Fibroblast of peridontal ligament (primary cell): ENCODE results near the gene SLC2A9.

ENCODE experiments used
- DNase-seq: peaks from one replicate; pipeline ENCODE4 v3.0.0-alpha.2; 2010; ENCODE audit errors: extremely low read depth

The SLC2A9 gene

DNA sequence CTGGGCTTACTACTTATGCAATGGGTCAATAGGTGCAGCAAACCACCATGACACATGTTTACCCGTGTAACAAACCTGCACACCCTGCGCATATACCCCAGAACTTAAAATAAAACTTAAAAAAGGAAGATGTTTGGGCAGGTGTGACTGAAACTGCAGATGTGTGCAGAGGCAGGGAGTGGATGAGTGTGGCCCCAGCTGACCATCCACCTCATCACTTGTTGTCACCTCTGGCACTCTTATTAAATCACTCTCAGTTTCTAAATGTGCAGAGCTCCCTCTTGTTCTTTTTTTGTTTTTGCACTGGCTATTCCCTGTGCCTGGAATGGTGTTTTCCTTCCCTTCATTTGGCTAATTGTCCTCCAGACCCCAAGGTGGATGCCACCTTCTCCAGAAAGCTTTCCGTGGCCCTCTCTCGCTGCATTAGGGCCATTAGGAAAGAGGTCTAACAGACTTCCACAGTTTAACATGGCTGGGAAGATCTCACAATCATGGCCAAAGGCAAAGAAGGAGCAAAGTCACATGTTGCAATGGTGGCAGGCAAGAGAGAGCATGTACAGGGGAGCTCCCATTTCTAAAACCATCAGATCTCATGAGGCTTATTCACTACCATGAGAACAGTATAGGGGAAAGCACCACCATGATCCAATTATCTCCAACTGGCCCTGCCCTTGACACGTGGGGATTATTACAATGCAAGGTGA, 58.5 kb downstream of the SLC2A9 start:
- no peak for DNase-seq

DNA sequence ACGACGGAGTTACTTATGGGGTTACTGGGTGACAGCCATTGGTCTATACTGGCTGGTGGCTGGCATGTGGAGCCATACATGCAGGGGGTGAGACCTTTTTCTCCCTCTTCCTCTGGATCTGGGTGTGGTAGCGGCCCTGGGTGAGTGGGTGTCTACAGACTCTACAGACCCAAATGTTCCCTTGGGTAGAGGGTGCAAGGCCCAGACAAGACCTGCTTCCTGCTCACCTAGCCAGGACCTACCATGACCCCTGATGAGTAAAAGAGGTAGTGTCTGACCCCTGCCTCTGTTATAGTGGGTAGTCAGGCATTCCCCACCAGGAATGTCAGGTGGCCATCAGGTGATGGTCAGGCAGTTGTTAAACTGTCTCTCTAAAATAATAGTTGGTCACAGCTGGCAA, 66.8 kb downstream of the SLC2A9 start:
- no peak for DNase-seq

DNA sequence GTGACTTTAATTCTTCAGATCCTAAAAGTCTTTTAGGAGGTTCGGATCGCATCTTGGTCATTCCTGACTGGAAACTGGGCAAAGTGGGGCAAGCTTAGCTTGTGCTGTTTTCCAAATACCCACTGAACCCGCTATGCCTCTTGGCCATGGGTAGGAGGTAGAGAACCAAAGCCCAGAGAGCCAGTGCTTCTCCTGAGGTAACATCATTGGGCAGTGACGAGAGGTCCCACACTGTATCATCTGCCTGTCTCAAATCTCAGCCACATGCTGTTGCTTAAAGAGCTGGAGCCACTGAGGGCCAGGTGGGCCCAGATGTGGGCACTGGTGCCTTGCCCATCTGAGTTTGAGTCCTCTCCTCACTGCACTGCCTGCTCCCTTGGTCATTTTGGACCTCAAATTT, 68.2 kb downstream of the SLC2A9 start:
- no peak for DNase-seq

DNA sequence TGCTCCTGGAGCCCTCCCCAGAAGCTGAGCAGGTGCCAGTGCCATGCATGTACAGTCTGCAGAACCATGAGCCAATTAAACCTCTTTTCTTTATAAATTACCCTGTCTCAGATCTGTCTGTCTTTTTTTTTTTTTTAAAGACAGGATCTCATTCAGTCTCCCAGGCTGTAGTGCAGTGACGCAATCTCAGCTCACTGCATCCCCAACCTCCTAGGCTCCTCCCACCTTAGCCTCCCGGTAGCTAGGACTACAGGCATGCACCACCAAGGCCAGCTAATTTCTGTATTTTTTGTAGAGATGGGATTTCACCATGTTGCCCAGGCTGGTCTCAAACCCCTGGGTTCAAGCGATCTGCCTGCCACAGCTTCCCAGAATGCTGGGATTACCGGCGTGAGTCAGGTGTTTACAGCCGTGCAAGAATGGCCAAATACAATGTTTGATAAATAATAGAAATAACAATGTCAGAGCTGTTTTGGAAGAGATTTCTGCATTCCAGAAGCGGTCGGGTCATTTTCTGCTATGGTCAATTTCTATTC, 68.8 kb downstream of the SLC2A9 start:
- no peak for DNase-seq

DNA sequence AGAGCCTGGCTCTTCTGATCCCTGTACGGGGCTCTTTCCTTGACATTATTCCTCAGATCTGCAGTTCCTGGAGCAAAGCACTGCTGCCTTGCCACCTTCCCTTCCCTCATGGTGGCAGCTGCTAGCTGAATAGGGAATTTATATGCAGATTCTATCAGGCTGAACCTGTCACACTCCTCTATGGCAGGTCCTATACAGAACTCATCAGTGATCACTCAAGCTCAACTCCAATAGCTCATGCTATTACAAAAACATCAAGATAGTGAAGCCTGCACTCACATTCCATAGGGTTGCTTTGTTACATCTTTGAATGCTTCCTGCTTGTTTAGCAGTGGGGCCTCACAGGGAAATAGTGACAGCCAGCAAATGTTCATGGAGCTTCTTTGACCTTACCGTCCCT, 71.7 kb downstream of the SLC2A9 start:
- DNase-seq, result no peak

DNA sequence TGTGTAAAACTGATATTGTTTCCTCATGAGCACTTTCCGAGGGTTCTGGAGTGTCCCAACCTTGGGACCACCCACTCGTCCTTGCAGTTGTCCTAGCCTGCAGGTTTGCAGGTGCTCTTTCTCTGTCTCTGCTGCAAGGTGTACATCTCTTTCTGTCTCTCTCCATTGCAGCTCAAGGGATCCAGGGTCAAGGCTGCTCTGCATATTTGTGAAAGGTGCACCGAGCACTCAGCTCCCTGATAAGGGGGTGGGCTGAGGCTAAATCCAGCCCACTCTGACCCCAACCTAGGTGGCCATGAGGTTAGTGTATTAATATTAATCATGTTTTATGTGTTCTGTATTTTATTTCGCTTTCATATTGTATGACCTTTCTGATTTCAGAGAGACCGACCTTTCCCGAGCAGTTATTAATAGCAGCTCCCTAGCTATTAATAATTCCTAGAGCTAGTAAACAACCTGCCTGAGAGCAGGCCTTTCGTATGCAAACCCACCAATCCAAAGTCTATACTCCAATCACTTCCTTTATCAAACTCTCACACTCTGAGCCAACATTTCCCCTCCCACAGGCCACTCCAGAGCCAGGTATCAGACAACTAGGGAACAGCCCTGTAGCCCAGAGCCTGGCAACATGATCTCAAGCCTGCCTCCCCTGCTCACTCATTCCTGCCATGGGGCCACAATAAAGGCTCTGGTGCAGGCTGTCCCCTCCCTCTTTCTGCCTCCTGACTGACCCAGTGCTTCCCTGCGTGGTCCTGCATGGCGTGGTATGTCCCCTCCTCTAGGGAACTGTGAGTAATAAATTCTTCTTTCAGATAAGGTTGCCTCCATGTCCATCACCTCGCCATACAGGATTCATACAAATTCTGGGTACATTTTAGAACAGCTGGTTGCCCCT, 73.9 kb downstream of the SLC2A9 start:
- DNase-seq, result no peak

- DNase-seq, result no peak
These were observed 75.1 kb downstream of the SLC2A9 start for GRCh38 chr4:9946170-9946569.

DNA sequence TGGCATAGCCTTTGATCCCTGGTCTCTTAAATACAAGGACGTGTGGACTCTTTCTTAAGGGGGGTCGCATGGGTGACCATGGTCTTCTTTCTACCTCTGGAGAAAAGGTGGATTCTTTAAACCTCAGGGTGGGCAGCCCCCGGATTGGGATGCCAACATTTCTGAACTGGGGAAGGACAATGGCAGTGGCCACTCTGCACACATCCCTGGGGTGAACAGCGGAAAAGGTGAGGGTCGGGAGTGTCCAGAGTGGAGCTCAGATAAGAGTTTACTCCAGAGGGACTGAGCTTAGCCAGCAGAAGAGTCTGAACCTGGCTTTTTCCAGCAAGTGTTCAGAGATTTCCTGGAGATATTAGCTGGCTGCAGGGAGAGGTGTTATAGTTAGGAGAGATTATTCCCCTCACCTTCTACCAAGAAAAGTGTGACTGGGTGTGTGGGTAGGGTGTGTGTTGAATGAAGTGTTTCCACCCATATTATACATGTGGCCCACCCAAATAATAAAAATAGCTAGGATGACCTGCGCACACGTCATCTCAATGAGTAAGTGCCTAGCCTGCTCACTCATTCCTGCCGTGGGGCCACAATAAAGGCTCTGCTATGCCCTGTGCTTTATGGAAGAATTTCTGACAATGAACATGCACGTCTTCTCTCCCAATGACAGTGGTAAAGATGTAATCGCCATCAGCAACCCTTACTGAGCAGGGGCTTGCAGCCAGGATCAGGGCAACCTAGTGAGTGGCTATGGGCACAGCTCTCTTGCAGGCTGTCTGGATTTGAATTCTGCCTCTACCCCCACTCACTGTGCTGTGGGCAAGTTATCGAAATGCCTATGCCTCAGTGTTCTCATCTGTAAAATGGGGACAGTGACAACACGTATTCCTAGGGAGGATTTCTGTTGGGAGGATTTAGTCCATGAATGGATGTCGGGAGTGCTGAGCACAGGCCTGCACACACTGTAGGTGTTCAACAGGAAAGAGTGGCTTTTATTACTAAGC, 76.6 kb downstream of the SLC2A9 start:
- DNase-seq, result no peak

DNA sequence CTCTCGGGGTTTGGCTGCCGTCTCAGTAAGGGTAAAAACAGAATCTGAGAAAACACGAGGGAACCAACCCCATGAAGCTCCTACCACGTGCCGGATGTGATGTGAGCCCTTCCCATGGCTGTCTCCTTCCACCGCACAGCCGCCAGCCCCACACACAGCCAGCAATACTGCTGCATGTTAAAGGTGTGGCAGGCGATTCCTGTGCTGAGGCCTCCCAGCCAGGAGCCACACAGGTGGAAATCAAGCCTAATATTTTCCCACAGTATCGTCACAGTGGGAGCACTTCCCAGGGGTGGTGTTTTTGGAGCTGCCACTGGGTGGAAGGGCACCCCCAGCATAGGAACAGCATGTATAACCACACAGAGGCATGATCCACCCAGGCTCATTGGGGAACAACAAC, 77.5 kb downstream of the SLC2A9 start:
- DNase-seq, result no peak

- no peak for DNase-seq
These were observed 78.2 kb downstream of the SLC2A9 start for GRCh38 chr4:9942921-9943600.

- DNase-seq, result no peak
These were observed 79.2 kb downstream of the SLC2A9 start for GRCh38 chr4:9942139-9942538.

GRCh38 chr4:9940041-9940440, 81.3 kb downstream of the SLC2A9 start:
- DNase-seq, result no peak

DNA sequence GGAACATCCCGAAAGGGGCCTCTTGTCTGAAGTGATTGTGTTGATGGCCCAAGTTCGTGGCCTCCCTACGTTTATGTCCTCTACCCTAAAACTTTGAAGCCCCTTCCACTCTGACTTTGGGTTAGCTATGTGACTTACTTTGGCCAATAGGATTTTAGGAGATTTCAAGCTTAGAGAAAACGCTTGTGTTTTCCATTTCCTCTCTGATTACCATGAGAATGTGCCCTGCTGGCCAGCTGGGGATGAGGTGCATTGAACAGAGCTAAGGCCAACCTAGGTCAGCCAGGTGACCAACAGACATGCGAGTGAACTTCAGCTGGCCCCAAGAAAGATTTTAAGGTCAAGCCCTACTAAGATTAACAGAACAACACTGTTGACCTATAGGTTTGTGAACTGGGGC, 82.4 kb downstream of the SLC2A9 start:
- no peak for DNase-seq

GRCh38 chr4:9937078-9937477, 84.2 kb downstream of the SLC2A9 start:
- DNase-seq, result no peak

GRCh38 chr4:9936129-9936644, 85.1 kb downstream of the SLC2A9 start:
- DNase-seq, result no peak

- no peak for DNase-seq
These were observed 87.3 kb downstream of the SLC2A9 start for GRCh38 chr4:9933956-9934355.

DNA sequence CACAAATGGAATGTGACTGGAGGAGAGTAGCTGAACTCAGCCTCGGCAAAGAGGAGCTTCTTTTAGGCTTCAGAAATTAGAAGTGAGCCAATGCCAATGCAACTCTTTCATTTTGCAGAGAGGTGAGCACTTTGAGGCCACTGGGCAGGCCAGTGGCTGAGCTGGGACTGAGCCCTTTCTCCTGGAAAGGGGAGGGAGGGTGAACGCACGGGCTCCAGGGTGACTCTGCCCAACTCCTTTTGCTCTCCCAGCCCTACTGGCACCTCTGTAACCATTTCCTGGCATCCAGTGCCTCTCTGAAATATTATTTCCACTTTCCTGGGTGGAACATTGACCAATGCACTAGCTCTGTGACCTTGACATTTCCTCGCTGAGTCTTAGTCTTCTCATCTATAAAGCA, 88.1 kb downstream of the SLC2A9 start:
- DNase-seq, result no peak

- no peak for DNase-seq
These were observed 88.5 kb downstream of the SLC2A9 start for GRCh38 chr4:9932771-9933170.

- DNase-seq, result no peak
These were observed 90.2 kb downstream of the SLC2A9 start for GRCh38 chr4:9931146-9931545.

- DNase-seq, result no peak
These were observed 92.2 kb downstream of the SLC2A9 start for GRCh38 chr4:9929111-9929510.
